HT1080 (cell line): ENCODE measurements around the gene NHP2. TPM values are rescaled to one million over a fixed set of nuclear protein-coding genes. Genes with fewer than 3 reads are reported as not detected.
"Not testable (repeated sequence)": the region's sequence is repeated elsewhere in the genome, so short reads cannot be mapped to it uniquely, and the experiment has no call there.

Experiments
- DNase-seq: peaks from one replicate; pipeline ENCODE4 v3.0.0-alpha.2; 2015; ENCODE audit warnings: low read depth
- polyA plus RNA-seq, 2 experiments: library from polyadenylated mRNA; depleted of rRNA; stranded (reverse); fragments of >200 nt; gene quantifications; 2 replicates each; pipeline ENCODE4 v1.2.3, GENCODE V29; 2015
- total RNA-seq: library from RNA; depleted of rRNA; stranded (reverse); fragments of >200 nt; shearing (Covaris generic); gene quantifications from 2 replicates; pipeline ENCODE4 v1.2.3, GENCODE V29; 2014; rRNA removed

The NHP2 gene
- total RNA-seq, result 521 and 563 TPM in 2 replicates
- 590 and 620 TPM in 2 replicates for polyA plus RNA-seq (2015; cell fraction: cytosol; rRNA removed)
- polyA plus RNA-seq (2015; cell fraction: nucleus; rRNA removed), result 164 and 185 TPM in 2 replicates

DNA sequence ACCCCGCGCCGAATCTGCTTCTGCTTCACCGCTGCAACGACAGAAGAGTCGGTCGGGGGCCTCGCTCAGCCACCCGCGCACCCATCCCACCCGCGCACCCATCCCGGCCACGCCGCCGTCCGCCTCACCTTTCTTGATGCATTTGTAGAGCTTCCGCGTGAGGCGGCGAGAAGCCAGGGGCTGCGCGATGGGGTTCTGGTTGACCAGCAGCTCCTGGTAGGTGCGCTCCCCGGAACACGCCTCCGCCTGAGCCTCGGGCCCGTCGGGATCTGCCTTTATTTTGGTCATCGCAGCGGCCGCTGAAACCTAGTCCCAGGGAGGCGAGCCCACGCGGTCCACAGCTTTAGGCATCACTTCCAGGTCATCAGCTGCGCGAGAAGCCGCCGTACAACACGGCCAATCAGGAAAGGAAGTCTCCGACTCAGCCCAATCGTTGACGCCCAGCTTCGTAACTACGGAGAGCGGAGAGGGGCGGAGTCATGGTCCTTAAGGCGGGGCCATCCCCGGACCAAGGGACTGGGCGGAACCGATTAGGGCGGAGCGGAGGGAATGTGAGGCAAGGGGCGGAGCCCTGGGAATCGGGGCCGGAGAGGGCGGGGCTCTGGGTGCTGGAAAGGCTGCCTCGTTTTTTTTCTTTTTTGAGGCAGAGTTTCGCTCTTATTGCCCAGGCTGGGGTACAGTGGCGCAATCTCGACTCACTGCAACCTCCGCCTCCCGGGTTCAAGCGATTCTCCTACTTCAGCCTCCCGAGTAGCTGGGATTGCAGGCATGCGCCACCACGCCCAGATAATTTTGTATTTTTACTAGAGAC lies at the start of gene NHP2:
Gene NHP2, minus strand, starts transcription at position 356 of the 811 bp plus-strand sequence. Its CDS starts 68 bp downstream, at position 288.
- DNase-seq, result peak; percentile 97

DNA sequence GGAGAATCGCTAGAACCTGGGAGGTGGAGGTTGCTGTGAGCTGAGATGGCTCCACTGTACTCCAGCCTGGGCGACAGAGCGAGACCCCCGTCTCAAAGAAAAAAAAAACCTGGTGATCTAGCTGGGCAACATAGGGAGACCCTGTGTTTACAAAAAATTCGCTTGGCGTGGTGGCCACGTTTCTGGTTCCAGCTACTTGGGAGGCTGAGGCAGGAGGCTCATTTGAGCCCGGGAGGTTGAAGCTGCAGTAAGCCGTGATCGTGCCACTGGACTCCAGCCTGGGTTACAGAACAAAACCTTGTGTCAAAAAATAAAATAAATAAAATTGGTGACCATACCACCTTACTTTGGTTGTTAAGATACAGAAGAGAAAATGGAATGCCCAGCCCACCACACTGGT lies 48.9 kb upstream of the NHP2 start:
- DNase-seq, result no peak

DNA sequence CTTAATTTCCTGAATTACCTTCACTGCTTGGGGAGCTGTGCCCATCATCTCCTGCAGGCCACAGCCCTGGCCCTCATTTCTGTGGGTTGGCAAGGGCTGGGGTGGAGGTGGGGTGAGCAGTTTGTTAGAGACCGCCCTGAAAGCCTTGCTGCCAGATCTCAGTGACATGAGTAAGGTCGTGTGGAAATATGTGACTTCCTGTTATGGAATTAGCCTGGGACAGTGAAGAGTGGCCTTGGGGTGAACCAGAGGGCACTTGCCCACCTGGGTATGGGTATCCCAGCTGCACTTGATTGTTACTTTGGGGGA lies 48.2 kb upstream of the NHP2 start:
- DNase-seq, result no peak

DNA sequence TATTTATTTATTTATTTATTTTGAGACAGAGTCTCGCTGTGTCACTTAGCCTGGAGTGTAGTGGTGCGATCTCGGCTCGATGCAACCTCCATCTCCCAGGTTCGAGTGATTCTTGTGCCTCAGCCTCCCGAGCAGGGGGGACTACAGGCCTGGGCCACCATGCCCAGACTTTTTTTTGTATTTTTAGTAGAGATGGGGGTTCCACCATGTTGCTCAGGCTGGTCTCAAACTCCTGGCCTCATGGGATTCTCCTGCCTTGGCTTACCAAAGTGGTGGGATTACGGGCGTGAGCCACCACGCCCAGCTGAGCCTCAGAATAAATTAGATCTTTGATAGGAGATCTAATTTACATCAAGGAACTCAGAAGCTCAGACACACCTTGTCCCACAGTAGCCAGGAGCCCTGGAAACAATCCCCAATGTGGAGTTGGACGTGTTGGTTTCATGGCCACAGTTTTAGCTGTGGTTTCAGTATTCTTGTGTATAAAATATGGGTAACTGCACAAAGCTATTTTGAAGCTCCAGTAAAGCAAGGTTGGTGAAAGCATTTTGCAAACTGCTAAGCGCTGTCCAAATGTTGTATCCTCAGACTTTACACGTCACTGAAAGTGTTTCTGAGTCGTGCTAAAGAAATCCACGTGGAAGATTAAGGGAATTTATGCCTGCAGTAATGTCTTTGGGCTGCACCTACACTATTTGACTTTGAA lies 47.7 kb upstream of the NHP2 start:
- no peak for DNase-seq

DNA sequence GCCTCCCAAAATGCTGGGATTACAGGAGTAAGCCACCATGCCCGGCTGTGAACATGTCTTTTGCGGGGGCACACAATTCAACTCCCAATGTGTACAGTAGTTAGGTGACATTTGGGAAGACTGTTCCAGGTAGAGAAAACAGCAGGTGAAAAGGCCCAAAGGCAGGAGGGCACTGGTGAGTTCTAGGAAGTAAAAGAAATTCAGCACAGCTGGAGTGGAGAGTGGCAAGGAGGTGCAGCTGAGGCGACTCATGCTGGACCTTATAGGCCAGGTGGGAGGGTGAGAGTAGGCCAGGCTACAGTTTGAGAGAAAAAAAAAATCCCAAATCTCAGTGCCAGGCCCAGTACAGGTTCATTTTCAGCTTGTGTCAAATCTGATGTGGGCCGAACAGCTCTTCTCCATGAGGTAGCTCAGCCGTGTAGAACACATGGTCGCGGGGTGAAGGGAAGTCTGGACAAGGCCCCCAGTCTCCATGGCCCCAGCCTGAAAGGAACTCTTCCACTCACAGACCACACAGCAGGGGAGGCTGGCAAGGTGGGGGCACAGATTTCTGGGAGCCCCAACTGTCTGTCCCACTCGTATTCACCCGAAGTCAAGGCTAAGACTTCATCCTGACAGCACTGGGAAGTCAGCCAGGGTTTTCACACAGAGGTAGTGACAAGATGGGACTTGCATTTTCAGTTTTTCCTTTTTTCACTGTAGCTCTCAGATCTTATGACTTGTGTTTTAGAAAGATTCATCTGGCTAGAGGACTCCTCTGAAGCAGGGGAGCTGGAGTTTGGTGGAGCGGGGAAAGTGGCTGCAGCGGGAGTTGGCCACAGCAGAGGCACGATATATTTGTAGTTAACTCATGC lies 46.1 kb upstream of the NHP2 start:
- no peak for DNase-seq

DNA sequence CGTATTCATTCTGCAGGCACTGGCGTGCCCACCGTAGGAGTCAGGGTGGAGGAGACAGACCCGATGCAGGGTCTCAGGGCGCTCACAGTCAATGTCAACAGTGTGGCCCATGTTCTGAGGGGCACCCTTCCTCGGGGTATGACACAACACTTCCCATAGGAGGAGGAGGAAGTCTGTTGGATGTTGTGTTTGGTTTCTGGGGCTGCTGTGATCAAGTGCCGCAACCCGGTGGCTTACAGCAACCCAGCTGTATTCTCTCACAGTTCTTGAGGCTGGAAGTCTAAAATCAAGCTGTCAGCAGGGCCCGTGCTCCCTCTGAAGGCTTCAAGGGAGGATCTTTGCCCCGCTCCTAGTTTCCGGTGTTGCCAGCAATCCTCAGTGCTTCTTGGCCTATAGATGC lies 45.0 kb upstream of the NHP2 start:
- DNase-seq, result no peak

DNA sequence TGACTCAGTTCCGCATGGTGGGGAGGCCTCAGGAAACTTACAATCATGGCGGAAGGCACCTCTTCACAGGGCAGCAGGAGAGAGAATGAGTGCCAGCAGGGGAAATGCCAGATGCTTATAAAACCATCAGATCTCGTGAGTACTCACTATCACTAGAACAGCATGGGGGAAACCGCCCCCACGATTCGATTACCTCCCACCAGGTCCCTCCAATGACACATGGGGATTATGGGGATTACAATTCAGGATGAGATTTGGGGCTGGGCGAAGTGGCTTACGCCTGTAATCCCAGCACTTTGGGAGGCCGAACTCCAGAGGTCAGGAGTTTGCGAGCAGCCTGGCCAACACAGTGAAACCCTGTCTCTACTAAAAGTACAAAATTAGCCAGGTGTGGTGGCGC lies 44.5 kb upstream of the NHP2 start:
- DNase-seq, result not testable (repeated sequence)

DNA sequence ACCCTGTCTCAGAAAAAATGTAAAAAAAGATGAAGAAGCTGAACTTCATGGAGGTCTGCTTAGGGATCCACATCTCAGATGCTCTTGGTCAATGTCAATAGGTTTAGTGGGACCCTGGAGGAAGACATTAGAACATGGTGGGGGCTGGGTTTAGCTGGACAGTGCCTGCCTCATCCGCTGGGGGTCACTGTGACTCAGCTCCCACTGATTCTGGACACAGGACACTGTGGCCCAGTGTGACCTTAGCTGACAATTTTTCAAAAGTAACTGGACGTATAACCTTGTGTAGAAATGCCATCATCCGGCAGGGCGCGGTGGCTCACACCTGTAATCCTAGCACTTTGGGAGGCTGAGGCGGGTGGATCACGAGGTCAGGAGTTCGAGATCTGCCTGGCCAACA lies 43.3 kb upstream of the NHP2 start:
- DNase-seq, result no peak

DNA sequence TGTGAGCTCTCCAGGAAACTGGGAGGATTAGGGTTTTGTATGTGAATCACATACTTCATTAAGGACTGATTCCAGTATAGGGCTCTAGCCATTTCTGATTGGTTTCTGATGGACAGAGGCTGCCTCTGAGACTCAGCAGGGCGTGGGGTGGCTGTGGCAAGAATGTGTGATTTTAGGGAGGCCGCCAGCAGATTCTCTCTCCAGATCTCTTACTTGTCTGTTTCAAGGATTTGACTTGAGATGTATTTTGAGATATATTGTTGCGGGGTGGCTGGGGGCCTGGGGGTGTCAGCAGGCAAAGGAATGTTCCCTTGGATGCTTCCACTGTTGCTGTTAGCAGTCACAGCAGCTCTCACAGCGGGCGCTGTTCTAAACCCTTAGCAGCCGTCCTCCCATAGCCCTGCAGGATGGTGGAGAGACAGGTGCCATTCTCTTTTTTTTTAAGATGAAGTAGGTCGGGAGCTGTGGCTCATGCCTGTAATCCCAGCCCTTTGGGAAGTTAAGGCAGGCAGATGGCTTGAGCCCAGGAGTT lies 42.7 kb upstream of the NHP2 start:
- DNase-seq, result no peak

DNA sequence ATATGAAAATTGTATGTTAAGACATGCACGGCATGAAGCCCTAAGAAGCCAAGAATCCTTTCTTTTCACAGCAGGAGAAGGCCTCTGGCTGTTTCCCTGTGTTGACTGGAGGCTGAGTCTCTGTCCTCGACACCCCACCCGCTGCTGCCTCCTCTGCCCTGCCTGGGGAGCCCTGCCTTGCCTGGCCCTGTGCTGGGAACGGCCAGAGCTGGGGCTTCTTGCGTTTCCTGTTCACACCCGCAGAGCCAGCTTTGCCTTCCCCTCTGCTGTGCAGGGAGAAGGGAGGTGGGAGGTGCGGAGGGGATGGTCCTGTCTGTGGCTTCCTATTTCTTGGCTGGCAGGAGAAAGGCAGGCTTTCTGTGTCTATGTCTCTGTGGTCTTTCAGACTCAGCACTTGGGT lies 40.3 kb upstream of the NHP2 start:
- DNase-seq, result no peak

DNA sequence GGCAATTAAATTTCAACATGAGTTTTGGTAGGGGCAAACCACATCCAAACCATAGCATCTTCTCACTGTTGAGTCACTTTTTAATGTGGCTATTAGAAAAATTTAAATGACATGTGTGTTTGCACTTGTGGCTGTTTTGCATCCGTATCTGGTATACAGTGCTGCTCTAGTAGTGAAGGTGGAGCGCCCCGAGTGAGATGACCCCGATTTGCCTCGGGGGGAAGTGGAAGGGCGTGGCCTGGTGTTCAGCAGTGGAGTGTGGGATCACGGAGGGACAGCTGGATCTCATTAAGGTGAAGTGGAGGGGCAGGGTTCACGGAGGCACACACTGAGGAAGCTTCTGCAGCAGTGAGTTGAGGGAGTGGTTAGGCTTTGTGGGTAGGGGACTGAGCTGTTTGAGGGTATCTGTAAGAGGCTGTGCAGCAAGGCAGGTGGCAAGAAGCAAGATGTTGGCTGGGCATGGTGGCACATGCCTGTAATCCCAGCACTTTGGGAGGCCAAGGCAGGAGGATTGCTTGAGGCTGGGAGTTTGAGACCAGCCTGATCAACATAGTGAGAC lies 39.6 kb upstream of the NHP2 start:
- no peak for DNase-seq

DNA sequence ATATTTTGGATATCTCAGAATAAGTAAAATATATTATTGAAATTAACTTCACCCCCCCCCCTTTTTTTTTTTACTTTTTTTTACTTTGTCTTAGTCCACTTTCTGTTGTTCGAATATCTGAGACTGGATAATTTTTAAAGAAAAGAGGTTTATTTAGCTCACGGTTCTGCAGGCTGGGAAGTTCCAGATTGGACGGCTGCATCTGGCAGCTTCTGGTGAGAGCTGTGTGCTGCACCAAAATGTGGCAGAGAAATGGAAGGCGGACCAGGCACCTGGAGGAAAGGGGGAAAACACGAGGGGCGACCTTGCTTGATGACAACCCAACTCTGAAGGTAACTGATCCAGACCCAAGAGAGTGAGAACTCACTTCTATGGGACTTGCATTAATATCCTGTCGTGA lies 39.1 kb upstream of the NHP2 start:
- DNase-seq, result no peak

DNA sequence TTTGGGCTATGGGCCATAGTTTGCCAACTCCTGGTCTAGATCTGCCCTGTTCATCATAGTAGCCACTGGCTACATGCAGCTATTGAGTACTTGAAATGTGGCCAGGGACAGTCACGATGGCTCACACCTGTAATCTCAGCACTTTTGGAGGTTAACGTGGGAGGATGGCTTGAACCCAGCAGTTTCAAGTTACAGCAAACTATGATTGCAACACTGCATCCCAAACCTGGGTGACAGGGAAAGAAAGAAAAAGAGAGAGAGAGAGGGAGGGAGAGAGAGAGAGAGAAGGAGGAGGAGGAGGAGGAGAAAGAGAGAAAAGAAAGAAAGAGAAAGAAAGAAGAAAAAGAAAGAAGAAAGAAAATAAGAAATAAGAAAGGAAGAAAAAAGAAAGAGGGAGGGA lies 38.6 kb upstream of the NHP2 start:
- no peak for DNase-seq

DNA sequence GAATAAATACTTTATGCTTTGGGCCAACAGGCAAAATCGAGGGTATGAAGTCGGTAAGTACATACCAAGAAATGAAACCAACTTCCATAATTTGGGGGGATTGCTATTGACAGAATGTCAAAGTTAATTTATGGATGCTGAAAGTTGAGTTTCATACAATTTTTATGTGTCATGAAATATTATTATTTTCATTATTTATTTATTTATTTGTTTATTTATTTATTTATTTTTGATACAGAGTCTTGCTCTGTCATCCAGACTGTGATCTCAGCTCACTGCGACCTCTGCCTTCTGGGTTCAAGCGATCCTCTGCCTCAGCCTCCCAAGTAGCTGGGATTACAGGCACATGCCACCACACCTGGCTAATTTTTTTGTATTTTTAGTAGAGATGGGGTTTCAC lies 38.0 kb upstream of the NHP2 start:
- DNase-seq, result no peak

DNA sequence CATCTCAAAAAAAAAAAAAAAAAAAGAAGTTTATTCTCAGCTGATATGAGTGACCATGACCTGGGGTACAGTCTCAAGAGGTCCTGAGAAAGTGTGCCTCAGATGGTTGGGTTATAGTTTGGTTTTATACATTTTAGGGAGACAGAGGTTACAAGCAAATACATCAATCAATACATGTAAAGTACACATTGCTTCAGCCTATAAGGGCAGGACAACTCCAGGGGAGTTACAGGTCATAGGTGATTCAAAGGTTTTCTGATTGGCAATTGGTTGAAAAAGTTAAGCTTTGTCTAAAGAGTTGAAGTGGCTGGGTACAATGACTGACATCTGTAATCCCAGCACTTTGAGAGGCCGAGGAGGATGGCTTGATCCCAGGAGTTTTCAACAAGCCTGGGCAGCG lies 35.7 kb upstream of the NHP2 start:
- DNase-seq, result no peak

DNA sequence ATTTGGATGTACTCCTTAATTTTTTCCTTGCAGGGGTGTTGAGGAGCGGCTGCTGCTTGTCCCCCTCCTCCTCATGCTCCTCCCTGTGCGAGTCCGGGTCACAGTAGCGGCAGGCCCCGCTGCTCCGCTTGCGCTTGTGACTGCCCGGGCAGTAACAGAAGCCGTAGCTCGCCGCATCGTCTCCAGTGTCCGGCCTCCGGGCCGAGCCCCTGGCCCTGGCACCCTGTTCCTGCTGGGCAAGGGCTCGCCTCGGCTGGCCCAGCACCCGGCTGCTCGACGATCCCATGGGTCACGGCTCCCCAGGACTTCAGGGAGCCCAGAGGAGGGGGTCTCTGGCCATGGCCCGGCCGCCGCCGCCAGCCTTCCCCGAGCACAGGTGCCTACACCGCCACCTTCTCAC lies 33.3 kb upstream of the NHP2 start, which contains the start of gene GMCL2:
Gene GMCL2, minus strand, starts transcription at position 358 of the 400 bp plus-strand sequence. Its CDS starts 72 bp downstream, at position 286.
- DNase-seq, result no peak

DNA sequence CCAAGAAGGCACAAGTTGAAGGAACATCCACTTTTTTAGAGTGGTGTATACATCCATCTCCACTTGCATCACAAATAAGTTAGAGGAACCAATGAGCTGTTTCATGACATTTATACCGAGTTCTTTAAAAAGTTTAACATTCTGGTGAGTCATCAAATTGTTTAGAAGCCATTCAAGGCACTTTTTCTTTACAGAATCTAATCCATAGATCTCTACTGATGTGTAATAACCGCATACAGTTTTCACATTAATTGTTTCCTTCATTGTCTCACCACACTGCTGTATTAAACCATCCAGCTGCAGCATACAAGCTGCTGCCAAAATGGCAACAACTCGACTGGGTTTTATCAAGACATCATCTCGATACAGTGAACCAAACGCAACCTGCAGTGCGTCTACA lies 32.7 kb upstream of the NHP2 start:
- DNase-seq, result no peak

DNA sequence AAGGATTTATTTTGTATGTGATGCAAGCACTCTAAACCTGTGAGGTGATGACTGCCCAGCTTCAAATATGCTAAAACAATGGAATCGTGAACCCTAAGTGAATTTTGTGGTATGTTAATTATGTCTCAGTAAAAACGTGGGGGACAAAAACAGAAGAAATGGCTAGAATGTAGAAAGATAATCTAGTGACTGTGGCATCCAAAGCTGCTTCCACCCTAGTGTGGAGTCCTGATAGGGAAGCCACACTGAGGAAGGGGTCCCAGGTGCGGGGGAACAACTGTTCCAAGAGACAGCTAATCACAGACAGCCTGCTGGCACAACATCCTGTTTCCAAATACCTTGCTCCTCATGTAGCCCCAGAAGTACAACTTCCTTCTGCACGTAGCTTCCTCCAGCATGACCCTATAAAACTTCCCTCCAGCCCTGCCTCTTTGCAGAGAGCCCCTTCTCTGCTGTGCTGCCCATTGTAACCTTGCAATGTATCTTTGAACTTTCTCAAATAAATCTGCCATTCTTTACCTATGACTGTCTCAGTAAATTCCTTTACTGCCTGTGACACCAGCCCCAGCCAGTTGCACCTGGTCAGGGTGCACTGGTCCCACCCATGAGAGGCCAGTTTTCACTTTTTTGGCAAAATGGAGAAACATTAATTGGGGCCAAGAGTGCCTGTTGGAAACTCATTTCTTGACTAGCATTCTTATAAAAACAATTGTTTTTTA lies 28.6 kb upstream of the NHP2 start:
- DNase-seq, result no peak

DNA sequence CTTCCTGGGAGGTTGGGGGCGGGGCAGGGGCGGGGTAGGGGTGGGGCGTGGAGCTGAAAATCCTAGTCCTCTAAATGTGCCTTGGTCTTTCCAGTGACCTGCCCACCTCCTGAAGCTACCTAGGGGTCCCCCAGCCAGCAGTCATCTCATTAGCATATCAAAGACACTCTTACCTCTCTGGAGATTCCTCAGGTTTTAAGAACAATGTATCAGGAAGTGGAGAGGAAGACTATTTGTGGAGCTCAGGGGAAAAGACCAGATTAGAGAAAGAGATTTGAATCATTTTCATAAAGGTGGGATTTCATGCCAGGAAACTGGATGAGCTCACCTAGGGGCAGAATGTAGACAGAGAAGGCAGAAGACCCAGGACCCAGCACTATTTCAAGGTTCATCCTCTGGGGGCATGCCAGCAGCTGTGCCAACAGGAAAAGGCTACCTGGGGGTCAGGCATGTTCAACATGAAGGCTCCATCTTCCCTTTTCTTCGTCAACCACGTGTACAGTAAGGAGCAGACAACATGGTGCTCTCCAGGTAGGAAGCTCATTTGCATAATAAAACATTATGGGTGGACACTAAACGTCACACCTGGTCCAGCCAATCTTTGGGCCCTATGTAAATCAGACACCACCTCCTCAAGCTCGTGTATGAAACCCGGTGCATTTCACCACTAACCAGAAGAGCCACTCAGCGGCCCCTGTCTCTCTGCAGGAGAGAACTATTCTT lies 26.6 kb upstream of the NHP2 start:
- no peak for DNase-seq

DNA sequence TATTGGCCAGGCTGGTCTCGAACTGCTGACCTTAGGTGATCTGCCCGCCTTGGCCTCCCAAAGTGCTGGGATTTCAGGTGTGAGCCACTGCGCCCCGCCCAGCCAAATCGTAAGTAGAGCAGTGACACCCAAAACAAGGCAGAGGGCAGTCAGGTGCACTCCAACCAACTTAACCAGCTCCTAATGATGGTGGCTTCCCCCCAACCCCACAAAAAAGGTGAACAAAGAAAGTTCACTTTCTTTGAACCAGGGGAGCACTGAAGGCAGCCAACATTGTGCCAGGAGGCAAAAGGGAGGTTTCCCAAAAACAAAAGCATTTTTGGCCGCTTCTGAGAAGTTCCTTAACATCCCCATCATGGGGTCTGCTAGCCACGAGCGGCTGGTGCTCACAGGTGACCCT lies 23.9 kb upstream of the NHP2 start:
- DNase-seq, result no peak
